Measurements from ENCODE around the gene RGS19. TPM values are rescaled to one million over a fixed set of nuclear protein-coding genes. Genes with fewer than 3 reads are reported as not detected.

RGS19 gene
- total and polyA plus RNA-seq, 2 of the 8 experiments (the other 6 are each of a cell fraction or from before 2014, with no cell fraction given): 12.7 to 16.8 TPM

- Histone ChIP-seq H3K14ac (ENCODE audit: insufficient read length) (no peak overlapping the region), H3K4me1 (replicated peaks in 1 of 4; ENCODE audit: control insufficient read depth in 3 of 4, insufficient read depth in 4 of 4, low read length in 3 of 4) (no peaks in the 10 kb centered on the region), H3K9ac (replicated peaks in 1 of 4; ENCODE audit: extremely low read depth in 1 of 4, low read depth in 3 of 4, low read length in 3 of 4) (no peak overlapping the region), H3K79me2 (ENCODE audit: control insufficient read depth in 1 of 2, insufficient read depth in 2 of 2, low read length in 2 of 2) (no peaks in the 10 kb centered on the region), H2BK15ac (ENCODE audit: low read length) (0 out of 2 replicates have a peak overlapping the region, but pooled peaks have one; percentile 5), H4K91ac (replicated peaks; ENCODE audit: insufficient read length, low read length) (no peak overlapping the region), H3K18ac (ENCODE audit: extremely low read depth, low read length) (no peak overlapping the region), H2BK5ac (ENCODE audit: low read depth, low read length) (no peak overlapping the region), H3K9me3 (ENCODE audit: insufficient read depth in 2 of 2, low read depth in 1 of 2, low read length in 1 of 2) (no peaks in the 10 kb centered on the region), H3K23me2 (ENCODE audit: low read depth, low read length) (no peaks in the 10 kb centered on the region), H4K20me1 (replicated peaks in 1 of 2; ENCODE audit: control insufficient read depth in 1 of 2, insufficient read depth in 2 of 2, low read length in 2 of 2) (peaks cover 0 to 2% of the 10 kb centered on the region in 2 experiments), H2AK5ac (ENCODE audit: low read depth, low read length) (no peak overlapping the region), H4K5ac (ENCODE audit: insufficient read length, low read depth, low read length) (no peak overlapping the region), H3K36me3 (ENCODE audit: control insufficient read depth in 2 of 4, insufficient read depth in 4 of 4, low read length in 3 of 4) (no peaks in the 10 kb centered on the region), H3K79me1 (ENCODE audit: low read depth, low read length) (no peaks in the 10 kb centered on the region), H3K23ac (ENCODE audit: insufficient read length) (no peak overlapping the region), H3K4me2 (ENCODE audit: insufficient read depth in 1 of 2, low read depth in 2 of 2, low read length in 2 of 2) (no peak overlapping the region), H2BK120ac (replicated peaks; ENCODE audit: low read depth, low read length) (no peak overlapping the region), H2BK12ac (ENCODE audit: low read depth, low read length) (no peak overlapping the region), H2AFZ (ENCODE audit: low read length) (no peak overlapping the region), H3K27ac (ENCODE audit: low read depth, low read length) (no peak overlapping the region), H2BK20ac (ENCODE audit: low read length) (no peak overlapping the region), H3K27me3 (replicated peaks in 1 of 4; ENCODE audit: control insufficient read depth in 3 of 4, extremely low read depth in 1 of 4, insufficient read depth in 3 of 4, low read length in 3 of 4) (no peaks in the 10 kb centered on the region), H4K8ac (ENCODE audit: extremely low read depth, insufficient read depth, low read length) (peak overlapping the region; percentile 25; the same call in 1 of the 2 replicates), H3K4me3 (ENCODE audit: extremely low read depth in 1 of 4, insufficient read depth in 2 of 4, low read depth in 3 of 4, low read length in 4 of 4) (no peak overlapping the region), H3K4ac (replicated peaks; ENCODE audit: insufficient read length, low read depth, low read length) (no peak overlapping the region), H3K56ac (replicated peaks; ENCODE audit: insufficient read length, low read depth, low read length) (no peak overlapping the region)
- 90% methylated on average over 6 of the region's 6 CpGs; no CpG with 5 or more reads in 1 of the 2 experiments for WGBS, 2 experiments (ENCODE audit: extremely low coverage in 1 of 2, insufficient coverage in 1 of 2, insufficient read length in 1 of 2, insufficient replicate concordance in 2 of 2, low coverage in 1 of 2, low lambda C conversion rate in 2 of 2, missing lambda C conversion rate in 1 of 2)
- DNase-seq (ENCODE audit: low read depth in 1 of 2, low spot score in 2 of 2): no peak
- CTCF ChIA-PET (ENCODE audit: partially characterized antibody): interaction anchor here (1.1 to 10.1 kb wide), 4 partner anchors 12 to 71 kb away, joined by 3 to 144 read pairs (median 5); partner anchors contain the start of genes LKAAEAR1, OPRL1 and RGS19
- POLR2A ChIA-PET (ENCODE audit: partially characterized antibody): no interaction called here
- no peak for FAIRE-seq
- no peak for TF ChIP-seq SP1 (IDR thresholded peaks at IDR 0.05; ENCODE audit: low read depth, low read length)
- TF ChIP-seq BACH1 (IDR thresholded peaks at IDR 0.05; ENCODE audit: low read length): no peak
- TF ChIP-seq KDM5A (IDR thresholded peaks at IDR 0.05; ENCODE audit: low read length): no peak
- TF ChIP-seq CEBPB (IDR thresholded peaks at IDR 0.05; ENCODE audit: low read depth, low read length): no peak
- TF ChIP-seq JUN (IDR thresholded peaks at IDR 0.05; ENCODE audit: low read depth, low read length): no peak
- no peak for TF ChIP-seq SRF (IDR thresholded peaks at IDR 0.05; ENCODE audit: low read depth, low read length)
These were observed 34.1 kb upstream of the RGS19 start for GRCh38 chr20:64113444-64113775.
